Ecto neural progenitor cell (in vitro differentiated cells): ENCODE data around the gene DTNB.
"Not testable (repeated sequence)": the region's sequence is repeated elsewhere in the genome, so short reads cannot be mapped to it uniquely, and the experiment has no call there.

Experiments used
- DNase-seq: peaks from one replicate; pipeline ENCODE4 v3.0.0-alpha.2; 2018; ENCODE audit warnings: low spot score

DTNB gene

DNA sequence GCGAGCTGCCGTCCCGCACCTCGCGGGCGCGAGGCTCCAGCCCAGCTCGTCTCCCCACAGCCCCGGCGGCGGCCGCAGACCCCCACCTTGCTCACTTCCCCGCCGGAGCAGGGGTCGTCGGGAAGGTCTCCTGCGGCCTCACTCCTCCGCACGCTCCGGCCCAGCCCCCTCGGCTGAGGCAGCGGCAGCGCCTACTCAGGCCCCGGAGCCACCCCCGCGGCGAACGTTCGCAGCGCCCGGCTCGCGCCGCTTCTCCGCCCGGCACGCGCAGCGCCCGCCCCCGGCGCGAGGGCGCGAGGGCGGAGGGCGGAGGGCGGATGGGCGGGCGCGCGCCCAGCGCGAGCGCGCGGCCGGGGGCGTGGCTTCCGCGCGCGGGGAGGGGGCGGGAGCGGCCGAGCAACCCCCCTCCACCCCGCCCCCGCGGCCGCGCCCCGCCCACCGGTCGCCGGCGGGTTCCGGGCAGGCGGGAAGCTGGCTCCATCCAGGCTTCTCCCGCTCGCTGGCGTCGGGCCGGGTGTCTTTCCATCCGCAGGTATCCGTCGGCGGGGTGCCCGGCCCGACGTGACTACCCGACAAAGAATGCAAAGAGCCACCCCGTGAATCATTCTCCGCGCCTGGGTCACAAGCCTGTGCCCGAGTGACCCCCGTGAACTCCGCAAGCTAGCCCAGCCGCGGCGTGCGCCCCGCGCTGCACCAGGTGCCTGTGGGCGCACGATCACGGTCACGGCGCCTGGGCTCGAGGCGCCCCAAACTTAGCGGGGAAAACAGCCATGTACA lies at the start of gene DTNB:
DTNB (minus strand) TSS at position 278 of the 777 bp plus-strand sequence. CDS start 20,917 bp downstream, outside the sequence.
- DNase-seq, result peak; percentile 88

DNA sequence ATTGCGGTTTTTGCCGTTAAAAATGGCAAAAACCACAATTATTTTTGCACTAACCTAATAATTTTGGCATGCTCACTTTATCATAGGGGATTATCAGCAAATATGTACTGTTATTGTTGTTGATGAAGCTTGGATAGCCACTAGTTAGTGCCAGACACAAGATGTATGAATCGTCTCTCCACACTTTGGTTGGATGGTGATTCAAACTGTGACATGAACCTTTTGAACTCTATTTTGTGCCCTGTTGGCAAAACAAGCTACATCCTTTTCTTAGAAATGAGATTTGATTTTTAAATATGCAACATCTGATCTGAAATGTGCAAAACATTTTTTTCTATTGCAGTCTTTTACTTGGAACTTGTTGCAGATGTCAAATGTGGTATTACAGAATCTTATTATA lies 48.8 kb upstream of the DTNB start:
- DNase-seq, result no peak

DNA sequence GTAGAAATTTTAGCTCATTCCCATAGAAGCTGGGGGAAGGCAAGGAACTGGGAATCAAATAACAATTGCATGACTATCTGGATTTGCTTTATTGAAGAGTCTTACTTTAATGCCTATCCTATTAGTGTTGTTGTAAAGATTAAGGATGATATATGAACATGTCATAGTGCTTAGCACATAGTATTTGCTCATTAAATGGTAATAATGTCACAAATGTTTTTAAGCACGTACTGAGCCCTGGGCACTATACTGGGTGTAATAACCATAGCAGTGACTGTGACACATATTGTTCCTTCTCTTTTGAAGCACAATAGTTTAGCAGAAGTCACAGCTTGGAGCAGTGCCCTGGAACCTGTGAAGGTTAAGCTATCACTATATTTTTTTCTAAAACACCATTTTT lies 47.2 kb upstream of the DTNB start:
- DNase-seq, result no peak

DNA sequence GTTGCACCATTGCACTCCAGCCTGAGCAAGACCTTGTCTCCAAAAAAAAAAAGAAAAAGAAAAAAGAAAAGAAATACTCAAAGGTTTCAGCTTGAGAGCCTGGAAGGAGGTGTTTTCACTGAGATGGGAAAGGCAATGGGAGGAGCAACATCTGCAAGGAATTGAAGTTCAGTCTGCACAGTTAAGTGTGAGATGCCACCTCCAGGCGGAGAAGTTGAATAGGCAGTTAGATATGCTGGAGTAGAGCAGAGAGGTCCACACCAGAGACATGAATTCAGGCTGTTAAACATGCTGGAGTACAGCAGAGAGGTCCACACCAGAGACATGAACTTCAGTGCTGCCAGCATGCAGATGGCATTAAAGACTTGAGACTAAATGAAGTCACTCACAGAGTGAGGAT lies 41.4 kb upstream of the DTNB start:
- DNase-seq, result no peak

DNA sequence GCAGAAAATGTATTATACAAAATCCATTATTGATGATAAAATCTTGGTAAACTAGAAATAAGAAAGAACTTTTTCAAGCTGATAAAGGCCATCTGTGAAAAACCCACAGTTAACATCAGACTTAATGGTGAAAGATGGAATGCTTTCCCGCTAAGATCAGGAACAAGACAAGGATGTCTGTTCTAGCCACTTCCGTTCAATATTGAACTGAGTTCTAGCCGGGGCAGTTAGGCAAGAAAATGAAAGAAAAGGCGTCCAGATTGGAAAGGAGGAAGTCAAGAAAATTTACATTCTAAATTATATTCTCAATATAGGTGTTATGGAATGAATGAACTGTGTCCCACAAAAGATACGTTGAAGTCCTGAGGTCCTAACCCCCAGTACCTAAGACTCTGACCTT lies 39.1 kb upstream of the DTNB start:
- DNase-seq, result no peak

DNA sequence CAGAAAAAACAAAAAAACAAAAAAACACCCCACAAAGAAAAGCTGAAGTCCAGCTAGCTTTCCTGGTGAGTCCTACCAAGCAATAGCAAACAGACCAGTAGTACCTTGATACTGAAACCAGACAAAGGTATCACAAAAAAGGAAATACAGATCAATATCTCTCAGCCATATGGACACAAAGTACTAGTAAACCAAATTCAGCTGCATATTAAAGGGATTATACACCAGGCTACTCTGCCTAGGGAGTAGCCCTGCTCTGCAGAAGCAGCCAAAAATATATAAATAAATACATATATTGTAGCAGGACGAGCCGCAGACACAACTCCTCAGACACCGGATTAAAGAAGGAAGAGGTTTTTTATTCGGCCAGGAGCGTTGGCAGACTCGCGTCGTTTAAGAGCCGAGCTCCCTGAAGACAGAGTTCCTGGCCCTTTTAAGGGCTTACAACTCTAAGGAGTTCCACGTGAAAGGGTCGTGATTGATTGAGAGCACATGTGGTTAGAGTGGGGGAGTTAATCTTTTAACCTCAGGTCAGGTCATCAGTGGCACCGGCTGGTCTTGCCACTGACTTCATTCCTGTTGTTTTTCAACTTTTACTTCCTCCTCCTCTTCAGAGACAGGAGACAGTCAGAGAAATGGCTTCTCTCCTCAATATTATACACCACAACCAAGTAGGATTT lies 38.4 kb upstream of the DTNB start:
- DNase-seq, result no peak

DNA sequence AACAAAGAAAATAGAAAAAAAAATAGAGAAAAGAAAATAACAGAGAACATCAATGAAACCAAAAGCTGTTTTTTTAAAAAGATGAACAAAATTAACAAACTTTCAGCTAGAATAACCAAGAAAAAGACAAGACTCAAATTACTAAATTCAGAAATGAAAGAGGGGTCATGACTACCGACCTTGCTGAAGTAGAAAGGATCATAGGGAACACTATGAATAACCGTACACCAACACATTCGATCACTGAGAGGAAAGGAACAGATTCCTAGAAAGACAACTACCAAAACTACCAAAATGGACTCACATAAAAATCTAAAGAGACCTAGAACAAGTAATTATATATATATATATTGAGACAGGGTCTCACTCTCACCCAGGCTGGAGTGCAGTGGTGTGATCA lies 37.4 kb upstream of the DTNB start:
- DNase-seq, result no peak

DNA sequence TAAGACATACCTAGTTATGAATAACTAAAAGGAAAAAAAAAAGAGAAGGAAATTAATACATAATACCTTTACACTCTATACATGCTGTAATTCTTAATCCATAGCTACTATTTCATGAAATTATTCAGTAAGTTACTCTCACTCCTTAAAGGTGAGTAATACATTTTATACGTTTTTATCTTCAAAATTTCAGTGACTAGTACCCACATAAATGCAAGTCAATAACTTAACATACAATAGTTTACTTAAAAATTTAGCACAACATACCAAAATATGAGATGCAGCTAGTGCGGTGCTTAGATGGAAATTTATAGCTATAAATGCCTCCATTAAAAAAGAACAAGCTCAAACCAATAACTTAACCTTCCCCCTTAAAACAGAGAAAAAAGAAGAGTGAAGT lies 36.0 kb upstream of the DTNB start:
- no peak for DNase-seq

DNA sequence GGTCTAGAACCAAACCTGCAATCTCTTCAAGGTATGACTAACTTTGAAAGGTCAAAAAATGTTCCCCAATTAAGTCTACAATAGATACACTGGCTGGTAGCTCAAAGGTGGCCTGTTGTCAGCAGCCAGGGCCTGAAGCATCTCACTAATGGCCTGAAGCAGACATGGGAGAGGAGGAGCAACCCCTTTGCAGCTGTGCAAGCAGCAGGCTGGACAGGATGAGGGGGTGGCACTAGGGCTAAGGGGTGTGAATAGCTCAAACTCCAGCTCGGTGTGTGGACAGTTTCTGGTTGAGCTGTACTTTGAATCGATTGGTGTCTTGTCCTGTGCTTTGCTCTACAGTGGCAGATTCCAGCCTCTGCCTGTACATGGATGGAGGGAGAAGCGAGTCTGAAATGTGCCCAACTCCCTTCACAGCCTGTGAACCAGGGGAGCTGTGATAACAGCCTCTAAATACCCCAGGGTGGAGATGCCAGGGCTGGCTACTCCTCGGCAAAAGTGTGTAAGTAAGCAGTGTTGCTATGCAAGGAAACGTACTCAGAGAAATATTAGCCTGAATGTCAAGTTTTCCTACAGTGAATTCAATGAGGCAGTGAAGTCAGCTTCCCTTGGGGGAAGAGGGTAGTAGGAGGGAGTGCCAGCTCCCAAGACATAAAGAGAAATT lies 34.7 kb upstream of the DTNB start:
- DNase-seq, result no peak

DNA sequence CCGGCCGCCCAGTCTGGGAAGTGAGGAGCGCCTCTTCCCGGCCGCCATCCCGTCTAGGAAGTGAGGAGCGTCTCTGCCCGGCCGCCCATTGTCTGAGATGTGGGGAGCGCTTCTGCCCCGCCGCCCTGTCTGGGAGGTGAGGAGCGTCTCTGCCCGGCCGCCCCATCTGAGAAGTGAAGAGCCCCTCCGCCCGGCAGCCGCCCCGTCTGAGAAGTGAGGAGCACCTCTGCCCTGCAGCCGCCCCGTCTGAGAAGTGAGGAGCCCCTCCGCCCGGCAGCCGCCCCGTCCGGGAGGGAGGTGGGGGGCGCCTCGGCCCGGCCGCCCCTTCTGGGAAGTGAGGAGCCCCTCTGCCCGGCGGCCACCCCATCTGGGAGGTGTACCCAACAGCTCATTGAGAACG lies 32.2 kb upstream of the DTNB start:
- not testable (repeated sequence) for DNase-seq

DNA sequence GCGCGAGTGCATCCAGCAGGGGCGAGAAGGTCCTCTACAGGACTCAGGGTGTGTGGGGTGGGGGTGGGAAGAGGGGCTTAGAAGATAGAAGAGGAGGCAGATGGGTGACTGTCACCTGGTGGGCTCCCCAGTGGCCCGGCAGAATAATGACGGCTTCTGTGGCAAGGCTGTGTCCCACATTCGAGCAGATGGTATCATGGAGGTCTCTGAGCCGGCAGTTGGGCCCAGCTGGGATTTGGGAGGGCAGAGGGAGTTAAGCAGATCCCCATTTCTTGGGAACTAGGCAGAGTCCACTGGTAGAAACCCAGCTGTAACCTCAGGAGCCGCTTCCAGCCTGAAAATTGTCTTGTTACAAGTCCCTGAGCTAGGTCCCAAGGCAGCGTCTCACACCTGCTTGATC lies 28.4 kb upstream of the DTNB start:
- no peak for DNase-seq

DNA sequence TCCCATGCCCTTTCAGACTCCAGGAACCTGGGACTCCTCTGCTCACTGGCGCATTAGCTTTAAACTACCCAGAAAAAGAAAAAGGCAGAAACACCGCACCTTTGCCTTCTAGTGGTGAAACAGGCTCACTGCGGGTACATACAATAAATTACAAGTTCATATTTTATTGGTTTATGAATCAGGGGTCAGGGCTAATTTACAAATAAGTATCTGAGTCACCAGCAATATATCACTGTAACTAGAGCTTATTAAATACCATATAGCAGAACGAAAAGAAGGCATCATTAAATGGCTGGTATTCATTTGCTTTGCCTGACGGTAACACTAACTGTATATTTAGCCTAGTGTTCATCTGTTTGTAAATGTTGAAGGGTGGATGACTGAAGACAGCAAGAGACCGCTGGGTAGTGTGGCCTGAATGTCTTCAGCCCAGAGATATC lies 26.9 kb upstream of the DTNB start:
- DNase-seq, result no peak

DNA sequence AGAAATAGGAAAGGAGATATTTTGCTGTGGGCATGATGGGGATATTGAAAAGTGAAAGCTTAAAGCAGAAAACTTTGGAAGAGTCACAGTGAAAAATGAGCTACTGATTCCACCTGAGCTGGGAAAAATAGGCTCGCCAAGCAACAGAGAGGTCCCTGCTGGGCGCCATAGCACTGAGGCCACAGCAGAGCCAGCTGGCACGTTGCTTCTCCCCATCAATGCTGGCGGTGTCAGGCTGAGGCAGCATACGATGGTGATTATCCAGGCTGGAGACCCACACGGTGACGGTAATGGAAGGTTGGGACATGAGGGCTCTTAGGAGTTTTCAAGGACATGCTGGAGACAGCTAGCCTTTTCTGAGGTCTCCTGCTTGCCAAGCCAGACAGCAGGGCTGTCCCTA lies 25.8 kb upstream of the DTNB start:
- no peak for DNase-seq

DNA sequence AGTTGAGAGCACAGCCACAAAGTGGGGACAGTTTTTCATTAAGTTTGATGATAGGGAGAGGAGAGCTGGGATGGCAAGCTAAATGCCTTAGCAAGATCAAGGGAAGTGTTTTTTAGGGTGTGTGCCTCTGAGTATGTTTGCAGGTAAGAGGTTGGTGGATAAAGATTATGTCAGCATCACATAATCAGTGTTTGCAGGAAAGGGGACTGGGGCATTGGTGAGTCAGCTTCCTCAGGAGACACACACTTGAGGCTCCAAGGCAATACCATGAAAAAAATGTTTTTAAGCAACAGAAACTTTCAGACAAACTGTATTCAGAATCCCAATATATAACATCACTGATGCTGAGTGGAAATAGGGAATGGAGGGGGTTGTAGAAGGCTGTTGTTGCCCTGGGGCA lies 25.4 kb upstream of the DTNB start:
- DNase-seq, result no peak

DNA sequence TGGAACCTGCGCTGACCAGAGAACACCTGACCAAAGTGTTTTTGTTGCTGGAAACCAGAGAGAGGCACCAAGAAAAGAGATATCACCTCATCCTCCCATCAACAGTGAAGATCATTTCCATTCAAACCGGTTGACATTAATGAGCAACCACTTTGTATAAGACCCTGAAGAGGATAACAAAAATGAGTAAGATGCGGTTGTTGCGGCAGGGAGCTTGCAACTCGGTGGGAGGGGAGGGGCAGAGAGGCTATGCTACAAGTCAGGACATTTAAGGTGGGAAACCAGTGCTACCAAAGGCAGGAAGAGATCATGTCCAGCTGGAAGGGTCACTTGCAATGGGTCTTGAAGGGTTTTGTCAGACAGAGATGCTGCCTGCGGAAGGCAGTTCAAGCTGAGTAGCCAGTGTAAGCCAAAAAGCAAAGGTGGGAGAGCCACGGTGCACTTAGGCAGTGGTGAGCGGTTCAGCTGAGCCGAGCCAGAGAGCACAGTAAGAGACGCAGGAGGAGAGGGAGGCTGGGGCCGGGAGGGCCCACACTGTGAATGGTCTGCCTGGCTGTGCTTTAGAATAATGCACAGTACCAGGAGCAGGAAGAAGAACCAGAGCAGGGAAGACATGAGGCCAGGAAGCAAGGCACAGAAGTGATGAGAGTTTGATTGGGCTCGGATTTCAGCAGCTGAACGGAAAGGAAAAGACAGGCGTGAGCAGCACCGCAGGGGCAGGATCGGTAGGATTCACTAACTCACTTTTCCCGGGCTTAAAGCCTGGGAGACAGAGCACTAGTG lies 24.4 kb upstream of the DTNB start:
- peak; percentile 56 for DNase-seq

DNA sequence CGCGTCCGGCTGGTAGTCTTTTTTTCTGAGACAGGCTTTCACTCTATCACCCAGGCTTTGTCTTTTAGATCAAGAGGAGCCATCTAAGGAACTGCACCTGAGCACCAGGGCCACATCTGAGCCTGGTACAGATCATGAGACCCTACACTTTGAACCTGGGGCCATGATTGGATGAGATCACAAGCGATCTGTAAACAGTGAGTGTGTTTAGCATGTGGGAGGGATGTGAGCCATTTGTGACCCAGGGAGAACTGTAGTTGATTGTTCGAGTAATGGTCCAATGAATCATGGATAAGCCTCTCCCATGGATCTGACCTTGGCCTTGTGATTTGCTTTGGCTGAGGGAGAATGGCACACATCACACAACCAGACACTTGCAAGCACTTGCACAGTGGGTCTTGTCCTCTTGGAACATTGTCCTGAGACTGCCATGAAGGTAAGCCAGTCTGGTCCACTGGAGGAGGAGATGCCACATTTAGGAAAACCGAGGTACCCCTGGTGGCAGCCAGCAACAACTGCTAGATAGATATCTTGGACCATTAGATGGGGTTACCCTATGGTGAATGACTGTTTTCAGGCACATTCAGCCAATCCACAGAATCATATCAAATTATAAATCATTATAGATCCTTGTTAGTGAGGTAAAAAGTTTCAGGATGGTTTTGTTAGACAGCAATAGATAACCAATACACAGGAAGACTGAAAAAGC lies 19.5 kb upstream of the DTNB start:
- no peak for DNase-seq

DNA sequence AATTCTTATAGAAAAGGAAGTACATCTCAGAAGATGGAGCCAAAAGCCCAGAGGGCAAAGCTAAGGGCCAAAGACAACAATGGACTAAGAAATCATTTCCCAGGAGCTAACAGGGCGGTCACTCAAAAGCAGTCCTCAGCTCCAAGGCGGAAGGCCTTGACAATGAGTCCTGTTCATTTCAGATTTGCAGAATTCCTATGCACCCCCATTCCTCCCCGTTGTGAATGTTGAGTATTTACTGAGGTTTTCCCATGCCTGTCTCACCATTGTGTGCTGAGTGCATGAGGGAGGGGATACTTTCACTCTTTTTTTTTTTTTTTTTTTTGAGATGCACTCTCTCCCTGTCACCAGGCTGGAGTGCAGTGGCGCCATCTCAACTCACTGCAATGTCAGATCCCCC lies 18.8 kb upstream of the DTNB start:
- DNase-seq, result no peak

DNA sequence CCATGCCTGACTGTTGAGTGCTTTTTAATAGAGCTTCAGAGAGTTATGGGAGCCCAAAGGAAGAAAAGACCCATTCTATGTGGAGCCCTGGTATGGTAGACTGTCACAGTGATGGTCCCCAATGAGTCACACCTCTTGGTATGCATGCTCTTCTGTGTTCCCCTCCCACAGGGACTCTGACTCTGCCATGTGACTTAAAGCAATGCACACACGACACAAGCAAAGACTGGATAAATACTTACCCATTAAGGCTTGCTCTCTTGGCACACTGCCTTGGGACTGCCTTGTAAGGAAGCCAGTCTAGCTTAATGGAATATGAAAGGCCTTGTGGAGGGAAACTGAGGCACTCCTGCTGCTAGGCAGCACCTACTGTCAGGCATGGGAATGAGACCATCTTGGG lies 16.7 kb upstream of the DTNB start:
- no peak for DNase-seq

DNA sequence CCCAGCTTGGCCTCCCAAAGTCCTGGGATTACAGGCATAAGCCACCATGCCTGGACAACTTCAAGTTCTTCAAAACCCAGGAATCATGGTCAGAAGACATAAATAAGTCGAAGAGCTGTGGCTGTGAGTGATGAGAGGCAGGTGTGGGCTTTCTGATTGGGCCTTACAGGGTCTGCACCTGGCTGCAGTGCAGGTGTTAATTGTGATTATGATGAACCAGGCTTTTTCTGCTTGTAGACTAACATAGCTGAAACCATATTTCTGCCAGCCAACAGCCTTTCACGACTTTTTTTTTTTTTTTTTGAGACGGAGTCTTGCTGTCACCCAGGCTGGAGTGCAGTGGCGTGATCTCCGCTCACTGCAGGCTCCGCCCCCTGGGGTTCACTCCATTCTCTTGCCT lies 14.9 kb upstream of the DTNB start:
- DNase-seq, result no peak

DNA sequence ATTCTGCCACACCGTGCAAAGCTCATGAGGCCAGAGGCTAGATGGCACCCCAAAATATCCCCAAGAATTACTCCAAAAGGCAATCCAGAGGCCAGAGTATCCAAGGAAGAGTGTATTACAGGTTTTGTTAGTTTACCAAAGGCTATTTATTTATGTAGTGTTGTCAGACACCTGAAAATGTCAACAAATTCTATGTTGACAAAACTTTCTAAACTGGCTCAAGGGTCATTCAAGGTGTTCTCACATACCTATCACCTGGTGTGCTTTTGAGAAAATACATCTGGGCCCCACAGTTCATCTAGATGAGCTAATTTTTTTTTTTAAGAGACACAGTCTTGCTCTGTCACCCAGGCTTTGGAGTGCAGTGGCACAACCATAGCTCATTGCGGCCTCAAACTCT lies 12.4 kb upstream of the DTNB start:
- DNase-seq, result no peak

DNA sequence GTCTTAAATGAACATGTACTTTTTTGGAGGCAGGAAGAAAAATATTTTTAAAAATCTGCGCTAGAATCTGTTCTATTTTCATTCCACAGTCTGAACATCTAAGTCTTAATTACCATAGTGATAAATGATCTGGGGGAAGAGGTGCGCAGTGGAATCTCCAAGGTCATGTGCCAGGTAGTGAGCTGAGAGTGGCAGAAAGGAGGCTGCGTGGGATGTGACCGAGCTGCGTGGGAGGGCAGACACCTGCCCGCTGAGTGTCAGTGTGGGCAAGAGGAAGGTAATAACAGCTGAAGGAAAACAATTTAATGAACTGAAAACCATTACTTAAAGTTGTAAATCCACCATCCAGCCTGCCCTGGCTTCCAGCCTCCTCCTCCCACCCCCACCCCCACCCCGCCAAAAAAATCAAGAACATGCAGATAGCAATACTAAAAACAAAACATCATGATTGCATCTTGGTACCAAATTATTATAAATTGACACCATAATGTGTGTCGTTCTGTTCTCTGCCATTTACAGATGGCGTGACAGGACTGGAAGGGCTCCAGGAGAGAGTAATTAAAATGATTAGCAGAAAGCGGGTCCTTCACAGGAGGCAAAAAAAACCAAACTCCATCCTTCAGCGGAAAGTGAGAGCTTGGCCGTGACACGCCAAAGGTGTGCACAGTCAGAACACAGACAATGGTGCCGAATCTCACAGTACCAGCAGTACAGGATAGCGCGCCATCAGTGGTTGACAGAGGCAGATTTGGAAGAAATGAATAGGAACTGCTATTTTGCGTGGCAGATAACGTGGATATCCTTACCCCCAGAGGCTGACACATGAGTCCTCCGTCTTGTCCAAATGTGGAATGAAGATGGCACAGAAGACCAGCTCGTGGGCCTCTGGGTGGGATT lies 11.4 kb upstream of the DTNB start:
- DNase-seq, result no peak
